OCI-LY3 (cell line): ENCODE data around the gene MTMR10.

Source experiments
- EZH2phosphoT487 ChIP-seq: fragments of 200-600 bp; shearing (Covaris generic); IDR thresholded peaks from 2 replicates; pipeline ENCODE4 v1.6.1; 2018; ENCODE audit warnings: antibody characterized with exemption, mixed run types, low read depth
- TF ChIP-seq, protein P1 (sequence below): fragments of 200-600, 300-600 bp; sonication (generic); IDR thresholded peaks from 2 replicates; pipeline ENCODE4 v1.5.1; 2014; ENCODE audit warnings: antibody characterized with exemption, low read length, low read depth

GRCh38 chr15:30924353-30924752 lies 67.1 kb downstream of the MTMR10 start:
- TF ChIP-seq, protein P1, sequence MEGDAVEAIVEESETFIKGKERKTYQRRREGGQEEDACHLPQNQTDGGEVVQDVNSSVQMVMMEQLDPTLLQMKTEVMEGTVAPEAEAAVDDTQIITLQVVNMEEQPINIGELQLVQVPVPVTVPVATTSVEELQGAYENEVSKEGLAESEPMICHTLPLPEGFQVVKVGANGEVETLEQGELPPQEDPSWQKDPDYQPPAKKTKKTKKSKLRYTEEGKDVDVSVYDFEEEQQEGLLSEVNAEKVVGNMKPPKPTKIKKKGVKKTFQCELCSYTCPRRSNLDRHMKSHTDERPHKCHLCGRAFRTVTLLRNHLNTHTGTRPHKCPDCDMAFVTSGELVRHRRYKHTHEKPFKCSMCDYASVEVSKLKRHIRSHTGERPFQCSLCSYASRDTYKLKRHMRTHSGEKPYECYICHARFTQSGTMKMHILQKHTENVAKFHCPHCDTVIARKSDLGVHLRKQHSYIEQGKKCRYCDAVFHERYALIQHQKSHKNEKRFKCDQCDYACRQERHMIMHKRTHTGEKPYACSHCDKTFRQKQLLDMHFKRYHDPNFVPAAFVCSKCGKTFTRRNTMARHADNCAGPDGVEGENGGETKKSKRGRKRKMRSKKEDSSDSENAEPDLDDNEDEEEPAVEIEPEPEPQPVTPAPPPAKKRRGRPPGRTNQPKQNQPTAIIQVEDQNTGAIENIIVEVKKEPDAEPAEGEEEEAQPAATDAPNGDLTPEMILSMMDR: no peak
- no peak for TF ChIP-seq EZH2phosphoT487
